HG02678 (cell line): ENCODE results near the gene RFXANK.

Source experiments
- ATAC-seq: cut with Tn5 transposase; IDR thresholded peaks from one replicate; pipeline ENCODE4 v1.9.1; 2021; ENCODE audit warnings: mild to moderate bottlenecking, moderate library complexity; ENCODE audit not compliant: unreplicated experiment

The RFXANK gene

DNA sequence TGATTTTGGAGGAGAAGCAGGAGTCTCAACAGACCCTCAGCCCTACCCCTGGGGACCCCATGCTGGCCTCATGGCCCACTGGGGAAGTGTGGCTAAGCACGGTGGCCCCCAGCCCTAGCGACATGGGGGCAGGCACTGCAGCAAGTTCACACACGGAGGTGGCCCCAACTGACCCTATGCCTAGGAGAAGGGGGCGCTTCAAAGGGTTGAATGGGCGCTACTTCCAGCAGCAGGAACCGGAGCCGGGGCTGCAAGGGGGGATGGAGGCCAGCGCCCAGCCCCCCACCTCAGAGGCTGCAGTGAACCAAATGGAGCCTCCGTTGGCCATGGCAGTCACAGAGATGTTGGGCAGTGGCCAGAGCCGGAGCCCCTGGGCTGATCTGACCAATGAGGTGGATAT is 34.6 kb downstream of the RFXANK start:
- ATAC-seq: no peak

DNA sequence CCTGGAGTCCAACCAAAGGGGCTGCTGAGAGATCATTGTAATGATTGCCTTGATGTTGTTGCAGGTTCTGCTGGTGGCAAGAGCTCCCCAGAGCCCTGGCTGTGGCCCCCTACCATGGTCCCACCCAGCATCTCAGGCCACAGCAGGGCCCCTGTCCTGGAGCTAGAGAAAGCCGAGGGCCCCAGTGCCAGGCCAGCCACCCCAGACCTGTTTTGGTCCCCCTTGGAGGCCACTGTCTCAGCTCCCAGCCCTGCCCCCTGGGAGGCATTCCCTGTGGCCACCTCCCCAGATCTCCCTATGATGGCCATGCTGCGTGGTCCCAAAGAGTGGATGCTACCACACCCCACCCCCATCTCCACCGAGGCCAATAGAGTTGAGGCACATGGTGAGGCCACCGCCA is 35.2 kb downstream of the RFXANK start:
- ATAC-seq: no peak

DNA sequence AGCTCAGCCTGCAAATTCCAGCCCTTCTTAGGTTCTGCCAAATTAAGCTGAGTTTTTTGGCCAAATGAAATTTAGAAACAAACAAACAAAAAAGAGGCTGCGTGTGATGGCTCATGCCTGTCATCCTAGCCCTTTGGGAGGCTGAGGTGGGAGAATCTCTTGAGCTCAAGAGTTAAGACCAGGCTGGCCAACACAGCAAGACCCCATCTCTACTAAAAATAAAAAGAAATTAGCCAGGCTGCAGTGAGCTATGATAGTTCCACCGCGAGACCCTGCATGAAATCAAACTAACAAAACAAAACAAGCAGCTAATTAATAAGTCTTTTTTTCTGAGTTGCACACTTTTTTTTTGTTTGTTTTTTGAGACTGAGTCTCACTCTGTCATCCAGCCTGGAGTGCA is 37.6 kb downstream of the RFXANK start:
- no peak for ATAC-seq

- no peak for ATAC-seq
Measured at GRCh38 chr19:19230999-19231398, 38.9 kb downstream of the RFXANK start.

GRCh38 chr19:19232261-19232721 is 40.2 kb downstream of the RFXANK start:
- no peak for ATAC-seq

GRCh38 chr19:19234220-19234816 is 42.3 kb downstream of the RFXANK start:
- no peak for ATAC-seq

DNA sequence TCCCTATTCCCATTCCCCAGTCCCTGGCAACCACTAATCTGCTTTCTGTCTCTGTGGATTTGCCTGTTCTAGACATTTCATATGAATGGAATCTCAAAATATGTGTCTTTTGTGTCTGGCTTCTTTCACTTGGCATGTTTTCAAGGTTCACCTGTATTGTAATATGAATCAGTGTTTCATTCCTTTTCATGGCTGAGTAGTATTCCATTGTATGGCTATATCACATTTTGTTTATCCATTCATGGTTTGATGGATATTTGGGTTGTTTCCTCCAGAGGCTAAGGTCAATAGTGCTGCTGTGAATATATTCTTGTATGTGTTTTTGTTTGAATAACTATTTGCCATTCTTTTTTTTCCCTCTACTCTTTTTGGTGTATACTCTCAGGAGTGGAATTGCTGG is 44.1 kb downstream of the RFXANK start:
- ATAC-seq: no peak

- ATAC-seq: no peak
Measured at GRCh38 chr19:19238126-19238894, 46.3 kb downstream of the RFXANK start.

- no peak for ATAC-seq
Measured at GRCh38 chr19:19239675-19240074, 47.6 kb downstream of the RFXANK start.

GRCh38 chr19:19240476-19240875 is 48.4 kb downstream of the RFXANK start:
- no peak for ATAC-seq

- no peak for ATAC-seq
Measured at GRCh38 chr19:19250196-19250801, 58.2 kb downstream of the RFXANK start.
